ENCODE results near the gene CLN6.

- TF ChIP-seq, protein P1, sequence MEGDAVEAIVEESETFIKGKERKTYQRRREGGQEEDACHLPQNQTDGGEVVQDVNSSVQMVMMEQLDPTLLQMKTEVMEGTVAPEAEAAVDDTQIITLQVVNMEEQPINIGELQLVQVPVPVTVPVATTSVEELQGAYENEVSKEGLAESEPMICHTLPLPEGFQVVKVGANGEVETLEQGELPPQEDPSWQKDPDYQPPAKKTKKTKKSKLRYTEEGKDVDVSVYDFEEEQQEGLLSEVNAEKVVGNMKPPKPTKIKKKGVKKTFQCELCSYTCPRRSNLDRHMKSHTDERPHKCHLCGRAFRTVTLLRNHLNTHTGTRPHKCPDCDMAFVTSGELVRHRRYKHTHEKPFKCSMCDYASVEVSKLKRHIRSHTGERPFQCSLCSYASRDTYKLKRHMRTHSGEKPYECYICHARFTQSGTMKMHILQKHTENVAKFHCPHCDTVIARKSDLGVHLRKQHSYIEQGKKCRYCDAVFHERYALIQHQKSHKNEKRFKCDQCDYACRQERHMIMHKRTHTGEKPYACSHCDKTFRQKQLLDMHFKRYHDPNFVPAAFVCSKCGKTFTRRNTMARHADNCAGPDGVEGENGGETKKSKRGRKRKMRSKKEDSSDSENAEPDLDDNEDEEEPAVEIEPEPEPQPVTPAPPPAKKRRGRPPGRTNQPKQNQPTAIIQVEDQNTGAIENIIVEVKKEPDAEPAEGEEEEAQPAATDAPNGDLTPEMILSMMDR (conservative IDR thresholded peaks at IDR 0.05; ENCODE audit: low read depth, low read length) = no peak
- TF ChIP-seq SMC3 (IDR thresholded peaks at IDR 0.05; ENCODE audit: low read depth, low read length) = no peak
- TF ChIP-seq RFX5 (IDR thresholded peaks at IDR 0.05; ENCODE audit: low read depth, low read length) = no peak
- no peak for TF ChIP-seq NFE2L2 (IDR thresholded peaks at IDR 0.05; ENCODE audit: low read depth, low read length)
Measured at GRCh38 chr15:68274201-68274848, 44.8 kb upstream of the CLN6 start.
